SK-N-MC (cell line): ENCODE data around the gene WBP1.

ENCODE experiments used
- EZH2 ChIP-seq: fragments of 200-600 bp; sonication (generic); IDR thresholded peaks from one replicate; pipeline ENCODE4 v1.6.1; 2017; ENCODE audit warnings: antibody characterized with exemption
- FOXP2 ChIP-seq: optimal IDR thresholded peaks from 2 replicates; pipeline ENCODE3; 2011; ENCODE audit warnings: mild to moderate bottlenecking, moderate library complexity; ENCODE audit not compliant: insufficient read depth; ENCODE audit errors: extremely low read length, control extremely low read depth
- POLR2AphosphoS5 ChIP-seq: IDR thresholded peaks from 2 replicates; pipeline ENCODE4 v1.6.1; 2012; ENCODE audit warnings: mild to moderate bottlenecking, low read depth, low read length, borderline replicate concordance

DNA sequence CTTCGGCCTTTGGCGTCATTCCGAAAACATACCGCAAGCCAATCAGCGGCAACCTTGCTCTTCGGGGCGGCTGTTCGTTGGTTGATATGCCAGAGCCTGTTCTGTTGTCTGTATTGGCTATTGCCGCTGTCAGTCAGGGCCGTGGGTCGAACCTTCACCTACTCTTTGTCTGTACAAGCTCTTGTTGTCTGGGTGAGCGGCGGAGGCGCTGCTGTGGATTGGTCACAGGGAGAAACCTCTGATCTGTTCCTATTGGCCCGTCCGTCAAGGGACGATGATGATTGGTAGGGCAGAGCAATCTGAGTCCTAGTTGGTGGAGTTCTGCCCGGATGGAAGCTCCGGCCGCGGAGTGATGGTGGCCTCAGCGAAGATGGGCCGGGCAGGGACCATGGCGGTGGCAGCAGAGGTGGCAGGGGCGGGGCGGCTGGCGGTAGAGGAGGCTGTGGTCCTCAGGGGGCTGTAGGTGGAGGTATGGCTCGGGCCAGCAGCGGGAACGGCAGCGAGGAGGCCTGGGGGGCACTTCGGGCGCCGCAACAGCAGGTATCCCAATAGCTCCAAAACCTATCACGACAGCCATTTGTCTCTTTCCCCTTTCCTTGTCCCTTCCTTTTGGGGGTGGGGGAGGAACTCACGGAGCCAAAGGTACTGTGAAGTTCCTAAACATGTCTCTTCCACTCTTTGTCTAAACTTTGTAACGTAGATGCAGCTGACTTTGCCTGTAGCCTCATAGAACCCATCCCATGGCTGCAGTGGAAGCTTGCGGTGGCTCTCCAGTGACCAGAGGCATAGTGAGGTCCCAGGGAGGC, at the start of gene WBP1:
- TF ChIP-seq POLR2AphosphoS5, result peak; percentile 0; the same call in 1 of the 2 replicates
- TF ChIP-seq EZH2, result no peak
- TF ChIP-seq FOXP2, result no peak
